GM23338 (cell line): ENCODE results near the gene KIAA1671. TPM values are rescaled to one million over a fixed set of nuclear protein-coding genes. Genes with fewer than 3 reads are reported as not detected.
A peak's percentile ranks its signal among the peaks of the same experiment; 100 is the strongest.

Experiments used
- ATAC-seq: fragments of 200-7000 bp; cut with Tn5 transposase; 3 replicates; pipeline ENCODE4 v1.9.1; 2020
- DNase-seq: peaks from one replicate; pipeline ENCODE4 v3.0.0-alpha.2; 2015; ENCODE audit warnings: low spot score
- H2AFZ ChIP-seq: fragments of 200-600 bp; sonication (generic); 2 replicates; pipeline ENCODE4 v1.8.0; 2016; ENCODE audit warnings: antibody characterized with exemption, mild to moderate bottlenecking, moderate library complexity
- H3F3A ChIP-seq: fragments of 200-600 bp; sonication (generic); replicated peaks from 2 replicates; pipeline ENCODE4 v1.8.0; 2017; ENCODE audit warnings: antibody characterized with exemption, mixed run types, low read depth
- H3K27ac ChIP-seq: fragments of 200-600 bp; sonication (generic); 2 replicates; pipeline ENCODE4 v1.6.1; 2016; ENCODE audit warnings: low read depth
- H3K27me3 ChIP-seq: fragments of 200-600 bp; sonication (generic); 2 replicates; pipeline ENCODE4 v1.8.0; 2016; ENCODE audit warnings: mild to moderate bottlenecking, mixed run types, moderate library complexity; ENCODE audit not compliant: insufficient read depth
- H3K36me3 ChIP-seq: fragments of 200-600 bp; sonication (generic); 2 replicates; pipeline ENCODE4 v1.8.0; 2016; ENCODE audit warnings: mild to moderate bottlenecking; ENCODE audit not compliant: insufficient read depth
- H3K4me1 ChIP-seq: fragments of 200-600 bp; sonication (generic); 2 replicates; pipeline ENCODE4 v1.8.0; 2016; ENCODE audit warnings: mild to moderate bottlenecking, moderate library complexity; ENCODE audit not compliant: insufficient read depth
- H3K4me2 ChIP-seq: fragments of 200-600 bp; sonication (generic); 2 replicates; pipeline ENCODE4 v1.7.1; 2017; ENCODE audit warnings: mixed run types
- H3K4me3 ChIP-seq: fragments of 200-600 bp; sonication (generic); 2 replicates; pipeline ENCODE4 v1.6.1; 2016; ENCODE audit warnings: mixed run types
- H3K79me2 ChIP-seq: fragments of 200-600 bp; sonication (generic); replicated peaks from 2 replicates; pipeline ENCODE4 v1.8.0; 2017; ENCODE audit warnings: mild to moderate bottlenecking; ENCODE audit not compliant: insufficient read depth
- H3K9me2 ChIP-seq: fragments of 200-600 bp; sonication (generic); 2 replicates; pipeline ENCODE4 v1.8.0; 2017; ENCODE audit not compliant: insufficient read depth
- H4K20me1 ChIP-seq: fragments of 200-600 bp; sonication (generic); replicated peaks from 2 replicates; pipeline ENCODE4 v1.8.0; 2017; ENCODE audit warnings: mild to moderate bottlenecking; ENCODE audit not compliant: insufficient read depth
- H3K27ac Mint-ChIP-seq: 2 replicates; pipeline ENCODE4 v1.8.0; 2020; ENCODE audit warnings: inconsistent platforms, mild to moderate bottlenecking, moderate library complexity, mixed read lengths
- H3K27me3 Mint-ChIP-seq: 3 replicates; pipeline ENCODE4 v1.8.0; 2022; ENCODE audit warnings: low read depth, mild to moderate bottlenecking, moderate library complexity, mixed read lengths, inconsistent platforms; ENCODE audit not compliant: insufficient read depth, poor library complexity
- H3K36me3 Mint-ChIP-seq: 3 replicates; pipeline ENCODE4 v1.8.0; 2021; ENCODE audit warnings: low read depth, mild to moderate bottlenecking, inconsistent platforms, moderate library complexity, mixed read lengths
- H3K4me1 Mint-ChIP-seq: 3 replicates; pipeline ENCODE4 v1.8.0; 2020; ENCODE audit warnings: mild to moderate bottlenecking, inconsistent platforms, mixed read lengths
- H3K4me3 Mint-ChIP-seq: 3 replicates; pipeline ENCODE4 v1.8.0; 2021; ENCODE audit warnings: moderate library complexity, mild to moderate bottlenecking, inconsistent platforms, mixed read lengths
- H3K9me3 Mint-ChIP-seq: 3 replicates; pipeline ENCODE4 v1.8.0; 2020; ENCODE audit warnings: moderate library complexity, mild to moderate bottlenecking, inconsistent platforms, mixed read lengths
- CREB1 ChIP-seq: fragments of 250-450 bp; sonication (Bioruptor Pico); IDR thresholded peaks from 2 replicates; pipeline ENCODE4 v1.5.0; 2020; ENCODE audit warnings: low read depth, mild to moderate bottlenecking, moderate library complexity
- EZH2 ChIP-seq: fragments of 200-600 bp; sonication (generic); IDR thresholded peaks from one replicate; pipeline ENCODE4 v1.8.0; 2017; ENCODE audit warnings: antibody characterized with exemption, mild to moderate bottlenecking, low read depth; ENCODE audit not compliant: unreplicated experiment
- JUNB ChIP-seq: IDR thresholded peaks from one replicate; pipeline ENCODE4 v1.6.1; 2016; ENCODE audit warnings: antibody characterized with exemption; ENCODE audit not compliant: unreplicated experiment
- NANOG ChIP-seq: IDR thresholded peaks from 2 replicates; pipeline ENCODE4 v1.6.1; 2016; ENCODE audit warnings: antibody characterized with exemption, borderline replicate concordance
- STAT1 ChIP-seq: IDR thresholded peaks from one replicate; pipeline ENCODE4 v1.6.1; 2016; ENCODE audit warnings: antibody characterized with exemption; ENCODE audit not compliant: unreplicated experiment
- polyA plus RNA-seq: library from polyadenylated mRNA; unstranded; fragments of >200 nt; fragmentation: Nextera tagmentation; extraction: Ambion mirVana; gene quantifications from 2 replicates; pipeline ENCODE4 v1.2.1, GENCODE V29; 2016
- total RNA-seq: library from RNA; depleted of rRNA; stranded (reverse); fragments of >200 nt; shearing (Covaris generic); gene quantifications from 2 replicates; pipeline ENCODE4 v1.2.3, GENCODE V29; 2014
- TF ChIP-seq, protein P1 (sequence below), 2 experiments: fragments of 200-600 bp in 1 of 2; sonication (generic) in 1 of 2; conservative IDR thresholded peaks; 2 replicates each; pipeline versions ENCODE4 v1.5.1 to v1.6.1; 2016 to 2017; ENCODE audit warnings: antibody characterized with exemption in 2 of 2, low read depth in 2 of 2, mild to moderate bottlenecking in 2 of 2, moderate library complexity in 1 of 2
- TF ChIP-seq, protein P2 (sequence below): IDR thresholded peaks from 2 replicates; pipeline ENCODE4 v1.6.1; 2016; ENCODE audit warnings: antibody characterized with exemption
- TF ChIP-seq, protein P3 (sequence below): IDR thresholded peaks from one replicate; pipeline ENCODE4 v1.6.1; 2018; ENCODE audit warnings: antibody characterized with exemption; ENCODE audit not compliant: unreplicated experiment

Gene KIAA1671
- total and polyA plus RNA-seq, 2 experiments from 2014 or later, result 6.1 to 27.2 TPM

DNA sequence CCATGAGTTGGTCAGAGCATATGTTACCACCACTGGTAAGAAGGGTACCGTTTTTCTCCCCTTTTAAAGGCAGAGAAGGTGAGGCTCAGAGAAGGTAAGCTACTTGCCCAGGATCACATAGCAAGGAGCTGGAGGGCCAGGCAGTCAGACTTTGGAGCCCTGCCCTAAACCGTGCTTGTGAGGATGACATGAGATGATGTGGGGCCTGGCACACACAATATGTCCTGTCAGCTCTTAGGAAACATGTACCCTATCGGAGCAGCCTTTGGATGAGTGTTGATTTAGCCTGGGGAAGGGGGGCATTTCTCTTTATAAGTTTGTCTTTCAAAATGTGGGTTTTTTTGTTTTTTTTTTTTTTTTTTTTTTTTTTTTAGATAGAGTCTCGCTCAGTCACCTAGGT is 146.7 kb downstream of the KIAA1671 start:
- Mint-ChIP-seq H3K36me3 (no peaks in the 10 kb centered on the region; the same call in 2 of the 3 replicates), H3K27ac (no peak overlapping the region), H3K9me3 (no peaks in the 10 kb centered on the region), H3K4me3 (no peak overlapping the region), H3K27me3 (peaks cover 3% of the 10 kb centered on the region), H3K4me1 (peaks cover 20% of the 10 kb centered on the region)
- no peak overlapping the region for H3K27ac ChIP-seq
- H2AFZ ChIP-seq, result no peak overlapping the region
- no peaks in the 10 kb centered on the region for H3K79me2 ChIP-seq
- H3K9me2 ChIP-seq, result no peaks in the 10 kb centered on the region
- no peaks in the 10 kb centered on the region for H3K36me3 ChIP-seq
- H3K4me2 ChIP-seq, result no peak overlapping the region
- no peak overlapping the region for H3K4me3 ChIP-seq
- DNase-seq (no peak), ATAC-seq (no peak)
- TF ChIP-seq, protein P1, sequence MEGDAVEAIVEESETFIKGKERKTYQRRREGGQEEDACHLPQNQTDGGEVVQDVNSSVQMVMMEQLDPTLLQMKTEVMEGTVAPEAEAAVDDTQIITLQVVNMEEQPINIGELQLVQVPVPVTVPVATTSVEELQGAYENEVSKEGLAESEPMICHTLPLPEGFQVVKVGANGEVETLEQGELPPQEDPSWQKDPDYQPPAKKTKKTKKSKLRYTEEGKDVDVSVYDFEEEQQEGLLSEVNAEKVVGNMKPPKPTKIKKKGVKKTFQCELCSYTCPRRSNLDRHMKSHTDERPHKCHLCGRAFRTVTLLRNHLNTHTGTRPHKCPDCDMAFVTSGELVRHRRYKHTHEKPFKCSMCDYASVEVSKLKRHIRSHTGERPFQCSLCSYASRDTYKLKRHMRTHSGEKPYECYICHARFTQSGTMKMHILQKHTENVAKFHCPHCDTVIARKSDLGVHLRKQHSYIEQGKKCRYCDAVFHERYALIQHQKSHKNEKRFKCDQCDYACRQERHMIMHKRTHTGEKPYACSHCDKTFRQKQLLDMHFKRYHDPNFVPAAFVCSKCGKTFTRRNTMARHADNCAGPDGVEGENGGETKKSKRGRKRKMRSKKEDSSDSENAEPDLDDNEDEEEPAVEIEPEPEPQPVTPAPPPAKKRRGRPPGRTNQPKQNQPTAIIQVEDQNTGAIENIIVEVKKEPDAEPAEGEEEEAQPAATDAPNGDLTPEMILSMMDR (conservative IDR thresholded peaks at IDR 0.05; ENCODE audit: low read depth in 2 of 2), result no peak
- no peak for TF ChIP-seq STAT1
- H4K20me1 ChIP-seq, result no peaks in the 10 kb centered on the region
- no peaks in the 10 kb centered on the region for H3F3A ChIP-seq
- H3K27me3 ChIP-seq, result no peaks in the 10 kb centered on the region
- peaks cover 5% of the 10 kb centered on the region; the same call in 1 of the 2 replicates for H3K4me1 ChIP-seq

DNA sequence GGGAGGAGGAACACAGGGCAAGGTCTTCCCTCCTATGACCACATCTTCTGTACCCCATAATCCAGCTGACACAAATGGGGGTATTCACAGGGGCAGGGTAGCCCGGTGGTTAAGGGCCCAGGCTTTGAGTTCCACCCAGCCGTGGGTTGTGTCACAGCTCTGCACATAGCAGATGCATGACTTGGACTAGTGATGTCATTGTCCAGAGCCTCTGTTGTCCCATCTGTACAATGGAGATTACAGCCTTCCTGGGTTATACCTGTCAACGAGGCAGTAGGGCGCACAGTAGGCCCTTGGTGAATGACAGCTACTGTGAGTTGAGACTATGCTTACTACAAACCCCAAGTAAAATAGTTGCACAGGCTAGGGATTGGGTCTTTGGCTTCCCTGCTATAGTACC is 147.9 kb downstream of the KIAA1671 start:
- ATAC-seq, result no peak
- TF ChIP-seq, protein P1 (conservative IDR thresholded peaks at IDR 0.05; ENCODE audit: low read depth in 2 of 2), result no peak
- TF ChIP-seq, protein P2, sequence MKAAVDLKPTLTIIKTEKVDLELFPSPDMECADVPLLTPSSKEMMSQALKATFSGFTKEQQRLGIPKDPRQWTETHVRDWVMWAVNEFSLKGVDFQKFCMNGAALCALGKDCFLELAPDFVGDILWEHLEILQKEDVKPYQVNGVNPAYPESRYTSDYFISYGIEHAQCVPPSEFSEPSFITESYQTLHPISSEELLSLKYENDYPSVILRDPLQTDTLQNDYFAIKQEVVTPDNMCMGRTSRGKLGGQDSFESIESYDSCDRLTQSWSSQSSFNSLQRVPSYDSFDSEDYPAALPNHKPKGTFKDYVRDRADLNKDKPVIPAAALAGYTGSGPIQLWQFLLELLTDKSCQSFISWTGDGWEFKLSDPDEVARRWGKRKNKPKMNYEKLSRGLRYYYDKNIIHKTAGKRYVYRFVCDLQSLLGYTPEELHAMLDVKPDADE, result no peak
- TF ChIP-seq CREB1 (CRISPR knock-in tag) (no peak), EZH2 (no peak), NANOG (no peak), JUNB (no peak)
- TF ChIP-seq, protein P3, sequence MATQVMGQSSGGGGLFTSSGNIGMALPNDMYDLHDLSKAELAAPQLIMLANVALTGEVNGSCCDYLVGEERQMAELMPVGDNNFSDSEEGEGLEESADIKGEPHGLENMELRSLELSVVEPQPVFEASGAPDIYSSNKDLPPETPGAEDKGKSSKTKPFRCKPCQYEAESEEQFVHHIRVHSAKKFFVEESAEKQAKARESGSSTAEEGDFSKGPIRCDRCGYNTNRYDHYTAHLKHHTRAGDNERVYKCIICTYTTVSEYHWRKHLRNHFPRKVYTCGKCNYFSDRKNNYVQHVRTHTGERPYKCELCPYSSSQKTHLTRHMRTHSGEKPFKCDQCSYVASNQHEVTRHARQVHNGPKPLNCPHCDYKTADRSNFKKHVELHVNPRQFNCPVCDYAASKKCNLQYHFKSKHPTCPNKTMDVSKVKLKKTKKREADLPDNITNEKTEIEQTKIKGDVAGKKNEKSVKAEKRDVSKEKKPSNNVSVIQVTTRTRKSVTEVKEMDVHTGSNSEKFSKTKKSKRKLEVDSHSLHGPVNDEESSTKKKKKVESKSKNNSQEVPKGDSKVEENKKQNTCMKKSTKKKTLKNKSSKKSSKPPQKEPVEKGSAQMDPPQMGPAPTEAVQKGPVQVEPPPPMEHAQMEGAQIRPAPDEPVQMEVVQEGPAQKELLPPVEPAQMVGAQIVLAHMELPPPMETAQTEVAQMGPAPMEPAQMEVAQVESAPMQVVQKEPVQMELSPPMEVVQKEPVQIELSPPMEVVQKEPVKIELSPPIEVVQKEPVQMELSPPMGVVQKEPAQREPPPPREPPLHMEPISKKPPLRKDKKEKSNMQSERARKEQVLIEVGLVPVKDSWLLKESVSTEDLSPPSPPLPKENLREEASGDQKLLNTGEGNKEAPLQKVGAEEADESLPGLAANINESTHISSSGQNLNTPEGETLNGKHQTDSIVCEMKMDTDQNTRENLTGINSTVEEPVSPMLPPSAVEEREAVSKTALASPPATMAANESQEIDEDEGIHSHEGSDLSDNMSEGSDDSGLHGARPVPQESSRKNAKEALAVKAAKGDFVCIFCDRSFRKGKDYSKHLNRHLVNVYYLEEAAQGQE, result no peak

More for the DNA sequence above, 147.9 kb downstream of the KIAA1671 start:
- no peak overlapping the region for H3K4me3 Mint-ChIP-seq
- H3K27me3 Mint-ChIP-seq, result peaks cover 6% of the 10 kb centered on the region
- H3K36me3 ChIP-seq, result no peaks in the 10 kb centered on the region
- no peak overlapping the region for H3K4me3 ChIP-seq
- no peaks in the 10 kb centered on the region for H3K9me2 ChIP-seq
- no peak overlapping the region for H2AFZ ChIP-seq
- H3K27ac Mint-ChIP-seq, result no peak overlapping the region
- H3K36me3 Mint-ChIP-seq, result no peaks in the 10 kb centered on the region; the same call in 2 of the 3 replicates
- peak overlapping the region; percentile 69; the same call in 1 of the 2 replicates for H3K27ac ChIP-seq
- no peaks in the 10 kb centered on the region for H4K20me1 ChIP-seq
- no peaks in the 10 kb centered on the region for H3K27me3 ChIP-seq
- no peaks in the 10 kb centered on the region for H3K79me2 ChIP-seq
- H3K9me3 Mint-ChIP-seq, result no peaks in the 10 kb centered on the region
- no peak for DNase-seq
- H3K4me1 Mint-ChIP-seq, result peaks cover 19% of the 10 kb centered on the region
- no peak overlapping the region for H3K4me2 ChIP-seq
- H3K4me1 ChIP-seq, result peaks cover 5% of the 10 kb centered on the region; the same call in 1 of the 2 replicates
- no peaks in the 10 kb centered on the region for H3F3A ChIP-seq
